HG03378 (cell line): ENCODE data around the gene N4BP2L1.
A peak's percentile ranks its signal among the peaks of the same experiment; 100 is the strongest.
"Not testable (repeated sequence)": the region's sequence is repeated elsewhere in the genome, so short reads cannot be mapped to it uniquely, and the experiment has no call there.

Experiments
- ATAC-seq: cut with Tn5 transposase; IDR thresholded peaks from one replicate; pipeline ENCODE4 v1.9.1; 2021; ENCODE audit warnings: mild to moderate bottlenecking, moderate library complexity; ENCODE audit not compliant: unreplicated experiment

The N4BP2L1 gene

DNA sequence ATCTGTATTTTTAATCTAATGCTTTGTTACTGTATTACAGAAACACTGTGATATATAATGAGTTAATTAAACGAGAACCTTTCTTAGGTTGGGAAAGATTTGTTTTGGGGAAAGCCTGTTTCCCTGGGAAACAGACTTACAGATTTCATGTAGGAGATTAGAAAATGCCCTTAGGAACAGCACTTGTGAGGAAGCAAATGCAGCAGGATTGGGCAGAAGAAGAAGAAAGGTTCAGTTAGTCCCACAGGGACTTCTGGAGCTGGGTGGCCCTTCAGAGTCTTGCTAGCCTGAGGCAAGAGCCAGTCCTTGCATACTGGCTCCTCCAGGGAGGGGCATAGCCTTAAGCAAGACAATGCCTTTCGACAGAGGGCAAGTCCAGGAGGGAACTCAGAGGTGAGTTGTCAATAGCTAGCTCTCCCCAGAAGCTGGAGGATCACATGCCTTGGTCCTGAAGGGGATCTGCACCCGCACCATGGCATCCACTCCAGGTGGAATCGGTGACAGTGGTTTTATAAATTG lies 36.8 kb downstream of the N4BP2L1 start:
- ATAC-seq = no peak

DNA sequence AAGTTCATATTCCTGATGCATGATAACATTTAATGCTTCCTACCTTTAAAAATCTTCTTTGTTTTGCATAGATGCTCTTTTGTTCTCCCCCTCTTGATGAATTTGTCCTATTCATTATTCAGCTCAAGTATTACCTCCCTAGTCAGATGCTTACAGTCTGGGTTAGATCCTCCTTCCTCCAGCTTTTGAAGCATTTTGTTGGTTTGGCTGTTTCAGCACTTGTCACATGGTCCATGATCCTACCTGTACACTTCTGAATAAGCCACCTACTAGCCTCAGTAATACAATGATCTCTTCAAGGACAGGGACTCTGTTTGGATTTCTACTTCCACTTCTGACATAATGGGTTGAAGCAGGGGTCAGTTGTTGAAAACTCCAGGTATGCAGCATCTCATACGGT lies 37.4 kb downstream of the N4BP2L1 start:
- no peak for ATAC-seq

GRCh38 chr13:32390048-32390447 lies 37.9 kb downstream of the N4BP2L1 start:
- ATAC-seq = no peak

GRCh38 chr13:32385410-32385809 lies 42.5 kb downstream of the N4BP2L1 start:
- no peak for ATAC-seq

- peak; percentile 47 for ATAC-seq
These were observed 43.2 kb downstream of the N4BP2L1 start for GRCh38 chr13:32384702-32385101.

GRCh38 chr13:32383836-32384618 lies 43.9 kb downstream of the N4BP2L1 start:
- ATAC-seq = no peak

DNA sequence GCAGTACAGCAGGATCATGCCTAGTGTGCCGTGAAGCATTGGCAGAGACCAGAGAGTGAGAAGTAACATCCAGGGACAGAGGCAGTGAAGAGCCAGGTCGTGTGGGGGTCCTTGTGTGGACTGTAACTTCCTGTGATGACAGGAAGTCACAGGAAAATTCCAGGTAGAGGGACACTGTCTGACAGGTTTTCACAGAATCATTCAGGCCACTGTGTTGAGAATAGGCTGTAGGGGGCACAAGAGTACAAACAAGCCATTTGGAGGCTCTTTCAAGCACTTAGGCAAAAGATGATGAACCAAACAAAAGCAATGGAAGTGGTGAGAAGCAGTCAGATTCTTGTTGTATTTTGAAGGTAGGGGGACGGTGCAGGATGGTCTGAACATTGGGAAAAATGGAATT lies 46.4 kb downstream of the N4BP2L1 start:
- no peak for ATAC-seq

DNA sequence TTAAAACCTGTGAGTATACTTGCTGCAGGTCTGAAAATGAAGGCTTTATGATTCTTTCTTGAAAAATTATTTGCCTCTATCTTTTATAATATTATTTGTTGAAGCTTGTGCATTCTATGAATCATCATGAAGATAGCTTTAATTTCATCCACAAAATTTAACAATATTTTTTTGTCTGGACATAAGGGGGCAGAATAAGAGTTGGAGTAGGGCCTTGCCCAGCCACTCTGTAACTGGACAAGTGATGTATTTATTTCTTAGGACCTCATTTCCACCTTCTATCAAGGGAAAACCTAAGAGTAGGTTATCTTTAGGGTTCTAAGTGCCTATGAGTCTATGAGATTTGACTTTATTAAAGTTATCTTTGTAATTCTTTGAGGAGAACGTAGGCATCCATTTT lies 49.9 kb downstream of the N4BP2L1 start:
- ATAC-seq = no peak

- ATAC-seq = no peak
These were observed 51.1 kb downstream of the N4BP2L1 start for GRCh38 chr13:32376642-32377415.

DNA sequence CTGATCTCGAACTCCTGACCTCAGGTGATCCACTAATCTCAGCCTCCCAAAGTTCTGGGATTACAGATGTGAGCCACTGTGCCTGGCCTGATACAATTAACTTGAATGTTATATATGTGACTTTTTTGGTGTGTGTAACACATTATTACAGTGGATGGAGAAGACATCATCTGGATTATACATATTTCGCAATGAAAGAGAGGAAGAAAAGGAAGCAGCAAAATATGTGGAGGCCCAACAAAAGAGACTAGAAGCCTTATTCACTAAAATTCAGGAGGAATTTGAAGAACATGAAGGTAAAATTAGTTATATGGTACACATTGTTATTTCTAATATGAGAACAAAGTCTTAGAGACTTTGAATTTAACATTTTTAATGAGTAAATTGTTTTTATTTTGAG lies 57.1 kb downstream of the N4BP2L1 start:
- ATAC-seq = no peak

- ATAC-seq = no peak
These were observed 65.4 kb downstream of the N4BP2L1 start for GRCh38 chr13:32362574-32362973.

GRCh38 chr13:32355935-32356334 lies 72.0 kb downstream of the N4BP2L1 start:
- ATAC-seq = not testable (repeated sequence)

DNA sequence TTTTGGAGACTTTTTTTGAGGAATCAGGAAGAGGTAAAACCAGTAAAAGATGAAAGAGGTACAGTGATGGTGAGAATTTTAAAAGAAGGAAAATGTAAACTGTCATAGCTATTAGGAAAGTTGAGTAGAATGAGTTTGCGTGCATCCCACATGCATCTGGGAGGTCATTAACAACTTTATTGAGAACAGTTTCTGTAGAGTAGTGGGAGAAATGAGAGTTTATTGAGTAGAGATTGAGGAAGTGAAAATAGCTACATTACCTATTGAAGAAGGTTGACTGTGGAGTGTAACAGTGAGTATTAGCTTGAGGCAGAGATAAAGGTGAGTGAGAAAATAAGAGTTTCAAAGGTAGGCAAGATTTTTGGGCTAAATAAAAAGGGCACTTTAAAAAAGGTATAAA lies 73.9 kb downstream of the N4BP2L1 start:
- peak; percentile 80 for ATAC-seq

- not testable (repeated sequence) for ATAC-seq
These were observed 77.0 kb downstream of the N4BP2L1 start for GRCh38 chr13:32350839-32351441.
